ENCODE measurements around the gene ADORA1.

GRCh38 chr1:203129501-203130231, 2.1 kb downstream of the ADORA1 start:
- TF ChIP-seq POLR2A (IDR thresholded peaks at IDR 0.05; ENCODE audit: low read length) (no peak), GATA1 (IDR thresholded peaks at IDR 0.05; ENCODE audit: low read depth, low read length) (no peak)
